Posterior vena cava (tissue), 2 donors: ENCODE measurements around the gene ACADS. TPM values are rescaled to one million over a fixed set of nuclear protein-coding genes. Genes with fewer than 3 reads are reported as not detected.
A peak's percentile ranks its signal among the peaks of the same experiment; 100 is the strongest.

ENCODE experiments used
- DNase-seq: peaks from one replicate; pipeline ENCODE4 v3.0.0-alpha.2; 2020; ENCODE audit warnings: low spot score
- intact Hi-C, 2 donors: fragments of 100-400 bp; cut with DNase I; formaldehyde crosslinking; loops; one replicate each; pipeline versions ENCODE4 v1.14.1 to v1.14.2; 2022 to 2023
- total RNA-seq, 2 donors: library from RNA; stranded (reverse); fragmentation: NEBNext Ultra II Directional; extraction: Animal tissue kit (Norgen Biotek cat#: 25700); gene quantifications; one replicate each; pipeline ENCODE4 v1.2.1, GENCODE V29; 2021
- donor health status: DM: yes; HTN: yes; CAD: no.
- donor health status: DM: yes; HTN: yes; CAD: no.

Gene ACADS
- total RNA-seq, 2 donors from 2014 or later, result 12.3 to 15.7 TPM

DNA sequence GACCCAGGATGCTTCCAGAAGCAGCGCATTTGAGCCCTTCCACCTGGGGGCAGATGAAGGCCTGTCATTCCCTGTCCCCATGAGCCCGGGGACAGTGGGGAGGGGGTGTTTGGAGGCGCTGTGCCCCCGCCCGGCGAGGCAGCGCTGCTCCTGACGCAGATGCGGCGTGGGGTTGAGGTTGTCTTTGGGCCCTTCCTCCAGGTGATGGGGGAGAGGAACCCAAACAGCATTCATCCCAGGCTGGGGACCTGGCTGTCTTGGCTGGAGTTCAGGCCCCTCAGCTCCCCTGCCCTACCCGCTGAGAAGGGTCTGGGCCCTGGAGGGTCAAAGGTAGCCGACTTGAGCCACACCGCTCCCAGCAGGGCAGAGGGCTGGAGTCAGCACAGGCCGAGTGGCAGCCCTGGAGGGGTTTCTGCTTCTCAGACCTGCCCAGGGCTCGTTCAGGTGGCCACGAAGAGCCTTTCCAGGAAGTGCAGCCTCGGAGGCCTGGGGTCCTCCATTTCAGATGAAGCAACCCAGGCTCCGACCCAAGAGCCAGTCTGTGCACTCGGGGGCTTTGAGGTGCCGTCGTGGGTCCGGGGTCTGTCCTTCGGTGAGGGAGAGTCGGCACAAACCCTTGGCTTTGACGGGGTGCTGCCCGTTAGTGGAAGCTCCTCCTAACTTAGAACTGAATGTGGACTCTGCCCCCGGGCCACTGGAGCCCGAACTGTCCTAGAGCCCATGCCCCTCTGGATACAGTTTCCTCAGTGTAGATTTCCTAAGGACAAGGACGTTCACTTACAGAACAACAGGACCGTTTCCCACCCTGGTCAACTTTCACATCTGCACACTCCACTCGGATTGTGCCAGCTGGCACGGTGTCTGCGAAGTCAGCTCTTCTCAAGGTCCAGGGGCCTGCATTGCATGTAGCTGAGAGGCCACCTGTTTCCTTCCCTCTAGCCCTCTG is 16.1 kb downstream of the ACADS start:
- DNase-seq, result peak; percentile 76
- intact Hi-C loops, result loop anchor here in 1 of 2 donors (10.0 kb wide), 1 partner anchor 223 kb away; no protein-coding TSS in a partner anchor

DNA sequence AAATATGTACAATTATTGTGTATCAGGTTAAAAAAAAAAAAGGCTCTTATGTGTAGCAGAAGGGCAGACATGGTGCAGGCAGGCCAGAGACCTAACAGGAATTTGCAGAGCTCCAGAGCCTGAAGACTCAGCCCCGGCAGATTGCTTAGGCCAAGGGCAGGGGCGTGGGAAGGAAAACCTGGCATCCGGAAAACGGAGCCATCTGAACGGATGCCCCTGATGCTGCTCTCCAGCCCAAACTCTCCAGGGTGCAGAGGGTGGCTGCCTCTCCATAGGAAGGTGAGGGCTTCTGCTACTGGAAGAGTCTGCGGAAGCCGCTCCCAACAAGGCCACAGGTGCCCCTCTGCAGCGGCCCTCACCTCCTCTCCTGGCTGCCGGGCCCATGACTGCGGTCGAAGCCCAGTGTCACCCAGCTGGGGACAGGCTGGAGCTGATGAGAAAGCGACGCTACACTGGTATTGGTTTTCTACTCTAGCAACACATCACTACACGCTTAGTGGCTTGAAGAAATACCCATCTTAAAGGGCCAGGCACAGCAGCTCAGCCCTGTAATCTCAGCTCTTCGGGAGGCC is 19.4 kb downstream of the ACADS start:
- DNase-seq, result no peak
- intact Hi-C loops, result loop anchor here in 1 of 2 donors (10.0 kb wide), 1 partner anchor 220 kb away; no protein-coding TSS in a partner anchor

DNA sequence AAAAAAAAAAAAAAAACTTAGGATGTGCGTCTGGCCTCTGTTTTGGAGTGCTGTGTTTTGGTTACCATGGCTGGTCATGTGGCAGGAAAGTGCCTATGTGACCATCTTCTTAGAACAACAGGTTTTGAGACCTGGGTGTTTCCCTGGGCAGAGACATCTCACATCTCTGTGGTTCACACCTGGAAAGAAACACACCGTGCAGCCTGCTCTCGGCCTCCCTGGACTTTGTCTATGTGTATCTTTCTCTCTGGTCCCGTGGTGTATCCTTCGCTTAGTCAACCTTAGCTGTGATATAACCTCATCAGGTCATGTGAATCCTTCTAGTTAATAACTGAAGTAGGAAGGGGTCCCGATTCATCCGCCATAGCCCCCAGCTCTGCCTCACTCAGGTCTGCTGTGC is 22.6 kb downstream of the ACADS start:
- intact Hi-C loops, result loop anchor here in 1 of 2 donors (10.0 kb wide), 1 partner anchor 217 kb away; no protein-coding TSS in a partner anchor
- DNase-seq, result no peak

DNA sequence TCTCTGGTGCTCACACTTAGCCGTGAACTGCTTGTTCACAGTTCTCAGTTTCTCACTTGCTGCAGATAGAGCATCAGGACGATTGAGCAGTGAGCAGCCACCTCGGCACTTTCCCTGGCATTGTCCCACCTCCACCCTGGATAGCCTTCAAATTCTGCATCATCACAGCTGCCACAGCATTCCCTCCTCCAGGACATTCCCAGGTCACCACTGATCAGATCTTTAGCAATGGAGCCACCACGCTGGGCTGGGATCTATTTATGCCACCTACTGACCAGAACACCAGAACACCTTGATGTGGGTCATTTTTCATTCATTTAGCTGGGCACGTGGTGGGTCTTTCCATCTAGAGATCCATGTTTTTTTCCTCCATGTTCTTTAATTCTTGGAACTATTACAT is 23.6 kb downstream of the ACADS start:
- intact Hi-C loops, result loop anchor here in 1 of 2 donors (10.0 kb wide), 1 partner anchor 216 kb away; no protein-coding TSS in a partner anchor
- DNase-seq, result no peak

DNA sequence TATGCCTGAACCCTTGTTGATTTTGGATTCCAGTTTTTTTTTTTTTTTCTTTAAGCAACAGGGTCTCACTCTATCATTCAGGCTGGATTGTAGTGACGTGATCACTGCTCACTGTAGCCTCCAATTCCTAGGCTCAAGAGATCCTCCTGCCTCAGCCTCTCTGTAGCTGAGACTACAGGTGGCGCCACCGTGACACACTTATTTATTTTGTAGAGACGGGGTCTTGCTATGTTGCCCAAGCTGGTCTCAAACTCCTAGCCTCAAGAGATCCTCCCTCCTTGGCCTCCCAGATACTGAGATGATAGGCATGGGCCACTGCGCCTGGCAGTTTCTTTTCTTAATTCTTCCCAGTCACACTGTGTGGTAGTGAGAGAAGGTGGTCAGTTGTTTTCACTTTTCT is 25.2 kb downstream of the ACADS start:
- intact Hi-C loops, result no loop called here
- DNase-seq, result no peak

DNA sequence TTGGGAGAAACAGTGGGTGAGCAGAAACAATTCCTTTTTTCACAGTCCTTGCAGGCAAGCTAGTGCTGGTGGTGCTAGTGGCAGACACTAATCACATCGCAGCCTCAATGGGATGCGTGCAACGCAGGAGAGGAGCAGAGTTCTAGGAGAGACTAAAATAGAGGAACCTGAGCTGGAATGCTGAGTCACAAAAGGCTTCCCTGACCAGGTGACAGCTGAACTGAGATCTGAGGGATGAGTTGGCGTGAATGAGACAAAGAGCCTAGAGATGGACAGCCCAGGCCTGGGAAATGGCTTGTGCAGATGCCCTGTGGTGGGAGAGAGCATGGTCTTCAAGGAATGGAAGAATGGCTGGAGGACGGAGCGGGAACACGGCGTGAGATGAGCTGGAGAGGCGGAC is 25.8 kb downstream of the ACADS start:
- intact Hi-C loops, result no loop called here
- DNase-seq, result no peak

DNA sequence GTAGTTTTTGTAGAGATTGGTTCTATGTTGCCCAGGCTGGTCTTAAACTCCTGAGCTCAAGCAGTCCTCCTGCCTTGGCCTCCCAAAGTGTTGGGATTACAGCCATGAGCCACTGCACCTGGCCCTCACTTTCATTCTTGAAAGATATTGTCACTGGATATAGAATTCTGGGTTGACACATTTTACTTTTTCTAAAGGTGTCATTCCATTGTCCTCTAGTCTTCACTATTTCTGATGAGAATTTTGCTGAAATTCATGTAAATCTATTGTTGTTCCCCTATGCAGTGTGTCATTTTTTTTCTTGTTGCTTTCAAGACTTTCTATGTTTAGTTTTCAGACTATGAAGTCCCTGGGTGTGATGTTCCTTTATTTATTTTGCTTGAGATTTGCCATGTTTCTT is 29.2 kb downstream of the ACADS start:
- no peak for DNase-seq
- intact Hi-C loops, result no loop called here

DNA sequence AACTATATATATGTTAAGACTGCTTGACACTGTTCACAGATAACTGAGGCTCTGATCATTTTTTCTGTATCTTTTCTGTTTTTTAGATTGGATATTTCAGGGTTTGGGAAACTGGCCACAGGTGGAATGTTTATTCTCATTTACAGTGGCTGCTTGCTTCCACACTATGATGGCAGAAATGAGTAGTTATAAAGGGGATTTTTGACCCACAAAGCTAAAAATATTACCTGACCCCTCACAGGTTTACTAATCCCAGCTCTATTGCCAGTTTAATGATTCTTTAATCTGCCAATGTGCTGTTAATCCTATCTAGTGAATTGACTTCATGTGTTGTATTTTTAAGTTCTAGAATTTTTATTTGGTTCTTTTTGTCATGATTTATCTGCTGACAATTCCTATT is 29.6 kb downstream of the ACADS start:
- DNase-seq, result no peak
- intact Hi-C loops, result no loop called here

DNA sequence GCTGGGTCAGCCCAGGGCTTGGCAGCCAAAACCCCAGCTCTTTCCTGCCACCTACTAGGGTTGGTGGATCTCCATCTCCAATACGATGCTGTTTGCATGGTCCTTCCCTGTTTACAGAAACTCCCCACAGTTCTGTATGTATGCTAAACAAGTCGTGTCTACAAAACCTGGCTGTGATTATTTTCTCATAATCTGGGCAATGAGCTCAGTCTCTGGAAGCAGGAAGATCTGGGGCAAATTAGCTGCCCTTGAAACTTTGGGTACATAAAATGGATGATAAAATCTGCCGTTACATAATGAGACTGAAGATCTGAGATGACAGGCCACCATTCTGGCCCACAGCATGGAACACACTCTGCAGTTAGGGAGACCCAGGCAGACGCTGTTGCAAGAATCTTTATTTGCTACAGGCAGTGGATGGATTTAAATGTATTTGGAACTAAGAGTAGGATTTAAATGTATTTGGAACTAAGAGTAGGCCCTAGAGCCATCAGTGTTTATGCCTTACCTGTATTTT is 31.7 kb downstream of the ACADS start:
- intact Hi-C loops, result no loop called here
- DNase-seq, result no peak

DNA sequence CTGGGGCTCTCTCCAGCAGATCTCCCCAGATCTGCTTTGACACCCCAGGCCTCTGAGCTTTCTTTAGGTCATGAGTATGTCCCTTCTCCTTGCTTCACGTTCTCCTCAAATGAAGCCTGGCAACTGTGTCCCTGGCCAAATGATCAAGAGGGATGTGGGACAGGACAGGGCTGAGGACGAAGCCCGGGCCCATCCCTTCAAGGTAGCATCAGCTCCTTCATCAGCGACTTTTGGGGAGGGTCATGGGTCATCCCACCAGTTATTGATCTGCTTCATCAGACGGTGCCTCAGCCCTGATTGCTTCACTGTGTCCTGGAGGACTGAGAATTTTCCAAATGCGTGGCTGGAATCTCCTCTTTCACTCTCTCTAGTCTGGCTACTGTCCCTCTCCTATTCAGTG is 32.3 kb downstream of the ACADS start:
- DNase-seq, result no peak
- intact Hi-C loops, result loop anchor here in 1 of 2 donors (2.0 kb wide), 1 partner anchor 69 kb away; no protein-coding TSS in a partner anchor

DNA sequence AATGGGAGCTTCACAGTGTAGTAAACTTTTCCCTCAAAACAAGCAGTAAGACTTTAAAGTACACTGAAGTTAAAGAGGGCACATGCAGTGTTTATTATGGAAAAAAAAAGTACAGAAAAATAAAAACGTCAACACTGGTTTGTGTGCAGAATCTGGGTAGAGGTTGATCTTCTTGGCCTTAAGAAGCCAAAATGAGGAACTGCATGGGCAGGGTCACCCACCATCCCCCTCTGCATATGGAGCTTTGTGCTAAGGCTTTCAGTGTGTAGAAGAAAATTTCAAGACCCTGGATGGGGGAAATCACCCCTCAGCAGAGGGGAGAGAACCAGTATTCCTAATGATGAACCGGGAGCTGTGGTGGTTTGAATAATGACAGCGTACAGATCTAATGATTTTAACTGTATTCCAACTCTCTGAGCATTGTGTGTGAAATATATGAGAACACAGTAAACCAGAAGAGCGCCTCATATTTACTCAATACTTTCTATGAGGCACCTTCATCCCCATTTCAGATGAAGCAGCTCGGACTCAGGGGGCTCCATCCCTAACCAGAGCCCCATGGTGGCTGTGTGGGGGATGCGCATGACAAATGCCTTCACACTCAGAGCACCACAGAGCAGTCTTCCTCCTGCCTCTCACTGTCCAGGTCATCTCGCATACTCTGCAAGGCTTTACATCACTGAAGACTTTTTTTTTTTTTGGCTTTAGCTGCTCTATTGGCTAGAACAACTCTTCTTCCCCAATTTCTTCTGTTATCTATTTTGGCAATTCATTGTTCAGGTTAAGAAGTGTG is 33.4 kb downstream of the ACADS start:
- no peak for DNase-seq
- intact Hi-C loops, result loop anchor here in 1 of 2 donors (2.0 kb wide), 1 partner anchor 70 kb away; no protein-coding TSS in a partner anchor

DNA sequence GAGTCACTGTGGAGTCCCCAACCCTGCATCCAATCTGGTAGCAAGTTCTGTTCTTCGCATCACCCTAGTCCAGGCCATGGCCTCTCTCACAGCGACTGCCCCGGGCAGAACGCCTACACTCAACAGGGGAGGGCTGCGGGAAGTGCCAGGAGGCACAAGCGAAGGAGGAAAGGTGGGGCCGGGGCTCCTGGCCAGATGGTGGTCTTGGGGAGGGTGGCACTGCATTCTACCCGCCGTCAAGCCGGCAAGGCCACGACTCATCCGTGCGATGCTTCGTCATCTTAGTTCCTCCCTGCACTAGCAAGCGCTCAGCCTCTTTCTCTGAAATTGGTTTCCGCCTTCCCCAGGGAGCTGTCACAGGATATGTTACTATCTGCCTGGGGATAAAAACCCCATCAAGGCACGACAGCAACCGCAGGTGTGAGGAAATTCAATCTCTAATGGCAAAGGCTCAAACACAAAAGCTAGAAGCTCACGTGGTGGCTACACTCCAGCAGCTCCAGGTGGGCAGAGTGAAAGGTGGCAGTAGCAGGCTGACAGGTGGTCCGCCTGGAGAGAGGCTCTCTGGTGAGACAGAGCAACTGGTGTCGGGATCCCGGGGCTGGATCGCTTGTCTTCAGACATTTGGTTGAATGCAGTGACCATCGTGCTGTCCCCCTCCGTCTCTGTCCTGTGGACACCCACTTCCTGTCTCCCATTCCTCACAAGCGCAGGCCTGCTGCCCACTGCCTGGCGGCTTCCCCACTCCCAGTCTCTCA is 34.1 kb downstream of the ACADS start:
- intact Hi-C loops, result loop anchor here in 1 of 2 donors (2.0 kb wide), 1 partner anchor 71 kb away; no protein-coding TSS in a partner anchor
- no peak for DNase-seq

DNA sequence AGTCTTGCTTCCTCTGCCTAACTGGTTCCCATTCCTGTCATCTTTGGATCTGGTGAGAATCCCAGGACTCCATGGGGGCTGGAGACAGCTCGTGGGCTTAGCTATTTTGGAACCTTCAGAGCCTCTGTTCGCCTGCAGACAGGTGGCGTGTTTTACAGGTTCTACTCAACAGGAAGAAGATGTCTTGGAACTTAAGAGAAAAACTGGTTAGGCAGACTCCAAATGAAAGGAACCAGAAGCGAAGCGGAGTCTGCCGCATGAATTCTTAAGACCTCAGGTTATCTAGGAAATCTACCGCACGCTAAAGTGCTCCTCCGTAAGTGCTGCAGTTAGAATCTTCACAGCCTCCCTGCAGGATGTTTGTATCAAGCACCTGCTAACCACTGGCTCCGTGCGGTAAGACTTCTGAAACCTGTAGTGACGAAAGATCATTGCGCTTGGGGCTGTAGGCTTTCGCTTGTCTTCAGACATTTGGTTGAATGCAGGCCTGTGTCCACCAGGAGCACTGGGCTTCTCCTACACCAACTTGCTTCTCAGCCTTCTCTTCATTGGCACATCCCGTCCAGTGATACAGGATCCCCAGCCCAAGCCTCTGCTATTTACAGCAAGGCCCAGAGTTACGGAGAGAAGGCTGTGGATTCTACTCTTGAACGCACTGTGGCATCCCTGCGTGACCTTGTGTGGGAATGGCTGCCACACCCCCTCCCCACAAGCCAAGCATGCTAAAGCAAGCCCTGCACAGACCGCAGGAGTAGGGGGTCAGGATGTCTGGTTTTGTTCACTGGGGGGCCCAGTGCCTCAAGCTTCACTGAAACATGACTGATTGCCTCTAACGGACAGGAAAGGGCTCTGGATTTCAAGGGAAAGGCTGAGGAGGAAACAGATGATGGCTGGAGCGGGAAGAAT is 35.0 kb downstream of the ACADS start:
- DNase-seq, result no peak
- intact Hi-C loops, result no loop called here

DNA sequence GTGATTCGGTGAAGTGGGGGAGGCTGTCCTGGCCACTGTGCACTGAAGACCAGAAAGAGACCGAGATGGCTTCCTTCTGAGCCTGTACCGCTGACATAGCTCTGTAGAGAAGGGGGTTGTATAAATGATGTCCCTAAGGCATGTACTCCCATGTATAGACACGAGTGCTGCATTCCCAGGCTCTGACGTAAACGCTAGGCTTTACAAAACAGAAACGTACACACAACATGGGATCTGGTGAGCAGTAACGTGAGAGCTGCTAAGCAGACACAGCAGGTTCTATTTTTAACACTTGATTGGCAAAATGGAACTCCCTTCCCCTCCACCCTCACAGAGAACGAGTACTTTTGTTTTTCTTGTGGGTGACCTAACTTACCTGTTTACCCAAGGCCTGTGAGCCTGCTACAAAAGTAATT is 35.9 kb downstream of the ACADS start:
- DNase-seq, result no peak
- intact Hi-C loops, result no loop called here

DNA sequence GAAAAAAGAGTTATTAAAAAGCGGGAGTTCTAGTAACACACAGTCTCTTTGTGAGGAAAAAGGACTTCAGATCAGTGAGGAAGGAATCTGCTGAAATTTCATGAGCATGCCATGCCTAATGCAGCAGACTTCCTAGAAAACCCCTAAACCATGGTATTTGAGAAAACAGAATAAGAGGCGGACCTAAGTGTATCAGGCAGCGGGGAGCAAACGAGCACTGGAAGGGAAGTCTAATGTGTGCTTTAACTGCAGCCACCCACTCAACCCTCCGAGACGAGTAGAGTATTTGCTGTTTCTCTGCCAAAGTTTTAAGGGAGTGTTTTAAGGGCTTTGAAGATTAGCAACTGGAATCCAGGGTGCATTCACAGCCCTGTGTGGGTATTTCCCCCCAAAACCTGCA is 36.5 kb downstream of the ACADS start:
- DNase-seq, result no peak
- intact Hi-C loops, result no loop called here

DNA sequence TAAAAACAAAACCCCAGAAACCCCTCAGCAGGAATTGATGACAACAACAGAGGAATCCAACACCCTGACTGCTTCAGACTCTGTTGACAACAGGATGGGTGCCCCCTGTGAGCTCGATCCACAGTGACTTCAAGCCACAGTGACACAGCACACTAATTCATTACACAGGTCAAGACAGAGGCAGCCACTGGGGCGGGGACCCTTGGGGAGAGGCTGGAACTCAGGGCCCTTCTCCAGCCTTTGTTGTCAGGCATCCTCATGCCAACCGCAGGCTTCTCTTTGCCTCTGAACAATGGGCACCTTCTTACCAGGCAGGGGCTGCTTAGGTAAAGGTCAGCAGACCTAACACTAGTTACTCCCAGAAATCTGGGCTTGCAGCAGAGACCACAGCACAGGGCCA is 37.6 kb downstream of the ACADS start:
- intact Hi-C loops, result no loop called here
- no peak for DNase-seq

DNA sequence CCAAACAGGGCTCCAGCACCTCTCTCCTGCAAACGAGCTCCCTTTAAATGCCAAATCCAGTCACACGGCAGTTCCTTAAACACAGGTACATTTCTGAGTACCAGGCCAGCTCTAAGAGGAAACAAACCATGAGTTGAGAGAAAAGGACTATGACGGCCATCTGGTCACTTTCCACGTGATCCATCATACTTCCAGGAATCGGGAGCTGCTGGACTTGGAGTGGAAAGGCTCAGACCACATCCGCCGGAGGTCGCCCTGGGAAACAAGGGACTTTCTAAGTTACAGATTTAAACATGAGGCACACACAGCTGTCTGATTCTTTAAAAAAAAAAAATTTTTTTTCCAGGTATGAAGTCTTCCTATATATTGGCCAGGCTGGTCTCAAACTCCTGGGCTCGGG is 39.2 kb downstream of the ACADS start:
- no peak for DNase-seq
- intact Hi-C loops, result no loop called here

DNA sequence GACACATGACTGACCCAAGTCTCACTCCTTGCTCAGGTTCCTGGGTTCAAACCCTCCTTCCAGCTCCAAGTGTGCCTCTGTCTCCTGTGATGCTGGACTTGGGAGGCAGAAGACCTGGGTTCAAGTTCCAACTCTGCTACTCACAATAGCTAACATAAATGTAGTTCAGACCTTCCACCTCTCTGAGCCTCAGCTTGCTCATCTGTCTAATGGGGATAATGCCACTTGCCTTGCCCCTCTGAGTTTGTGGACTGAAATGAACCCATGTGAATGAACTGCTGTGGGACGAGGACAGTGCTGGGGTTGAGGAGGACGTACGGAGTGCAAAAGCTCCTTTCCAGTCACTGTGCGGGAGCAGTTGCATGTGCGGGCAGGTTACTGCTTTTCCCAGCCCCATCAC is 40.9 kb downstream of the ACADS start:
- intact Hi-C loops, result no loop called here
- no peak for DNase-seq
